HEK293 (cell line): ENCODE data around the gene TBL1Y.

Source experiments
- CTCF ChIA-PET: fragments of 350-600 bp; formaldehyde crosslinking; extraction: SDS; loops from one replicate; lab custom pipeline; 2021; ENCODE audit warnings: antibody characterized with exemption; lab: Yijun Ruan, JAX
- POLR2A ChIA-PET: fragments of 300-600 bp; formaldehyde crosslinking; extraction: SDS; loops from one replicate; lab custom pipeline; 2020; ENCODE audit warnings: antibody characterized with exemption, inconsistent platforms; lab: Yijun Ruan, JAX
- H3K27ac ChIP-seq: fragments of 200-500 bp; sonication (Bioruptor generic); 2 replicates; pipeline ENCODE4 v1.5.1; 2014; ENCODE audit warnings: low read depth, low read length, control low read depth, inconsistent platforms; ENCODE audit errors: extremely low read depth
- H3K36me3 ChIP-seq, 2 experiments: fragments of 200-500 bp in 1 of 2; sonication (Bioruptor generic) in 1 of 2; 1 replicate in 1 of 2; 2 replicates in 1 of 2; pipeline ENCODE4 v1.5.1; 2014 to 2017; ENCODE audit warnings: inconsistent platforms in 2 of 2, low read length in 2 of 2; ENCODE audit not compliant: control insufficient read depth in 2 of 2, insufficient read depth in 1 of 2
- H3K4me1 ChIP-seq: fragments of 200-500 bp; sonication (Bioruptor generic); 2 replicates; pipeline ENCODE4 v1.5.1; 2014; ENCODE audit warnings: mild to moderate bottlenecking, low read length, inconsistent platforms; ENCODE audit not compliant: control insufficient read depth, insufficient read depth
- H3K4me3 ChIP-seq: 2 replicates; pipeline ENCODE4 v1.5.1; 2011; ENCODE audit warnings: low read depth, mild to moderate bottlenecking, control low read depth, low read length, moderate library complexity
- H3K9me3 ChIP-seq: fragments of 200-500 bp; sonication (Bioruptor generic); 2 replicates; pipeline ENCODE4 v1.5.1; 2014; ENCODE audit warnings: low read depth, low read length, inconsistent platforms; ENCODE audit not compliant: control insufficient read depth, insufficient read depth
- GLIS1 ChIP-seq: fragments of 450-650 bp; formaldehyde crosslinking; IDR thresholded peaks from 2 replicates; pipeline ENCODE4 v1.5.1; 2016; ENCODE audit warnings: missing biosample characterization, missing genetic modification characterization
- IKZF3 ChIP-seq: fragments of 450-650 bp; IDR thresholded peaks from 2 replicates; pipeline ENCODE4 v1.5.0; 2018; ENCODE audit warnings: missing biosample characterization, mild to moderate bottlenecking, missing genetic modification characterization, moderate library complexity
- KLF8 ChIP-seq: fragments of 450-650 bp; formaldehyde crosslinking; IDR thresholded peaks from 2 replicates; pipeline ENCODE4 v1.5.1; 2016; ENCODE audit warnings: missing biosample characterization, missing genetic modification characterization
- RBAK ChIP-seq: fragments of 450-650 bp; formaldehyde crosslinking; IDR thresholded peaks from 2 replicates; pipeline ENCODE4 v1.5.1; 2016; ENCODE audit warnings: missing biosample characterization, missing genetic modification characterization
- TCF7L2 ChIP-seq: IDR thresholded peaks from 2 replicates; pipeline ENCODE4 v1.6.1; 2011; ENCODE audit warnings: low read depth, mild to moderate bottlenecking, inconsistent platforms, low read length, moderate library complexity, borderline replicate concordance
- ZBTB1 ChIP-seq: fragments of 450-650 bp; formaldehyde crosslinking; IDR thresholded peaks from 2 replicates; pipeline ENCODE4 v1.5.1; 2016; ENCODE audit warnings: missing biosample characterization, missing genetic modification characterization
- ZBTB8A ChIP-seq: fragments of 450-650 bp; formaldehyde crosslinking; IDR thresholded peaks from 2 replicates; pipeline ENCODE4 v1.5.1; 2016; ENCODE audit warnings: missing biosample characterization, missing genetic modification characterization
- ZFHX2 ChIP-seq: fragments of 450-650 bp; formaldehyde crosslinking; conservative IDR thresholded peaks from 2 replicates; pipeline ENCODE4 v1.5.1; 2016; ENCODE audit warnings: missing biosample characterization, missing genetic modification characterization
- ZNF114 ChIP-seq: fragments of 450-650 bp; formaldehyde crosslinking; IDR thresholded peaks from 2 replicates; pipeline ENCODE4 v1.5.0; 2017; ENCODE audit warnings: missing biosample characterization, missing genetic modification characterization
- ZNF138 ChIP-seq: fragments of 450-650 bp; formaldehyde crosslinking; IDR thresholded peaks from 2 replicates; pipeline ENCODE4 v1.5.1; 2016; ENCODE audit warnings: missing biosample characterization, missing genetic modification characterization, borderline replicate concordance
- ZNF19 ChIP-seq: fragments of 450-650 bp; formaldehyde crosslinking; IDR thresholded peaks from 2 replicates; pipeline ENCODE4; 2016; ENCODE audit warnings: missing biosample characterization, missing genetic modification characterization, low read depth
- ZNF23 ChIP-seq: fragments of 450-650 bp; formaldehyde crosslinking; IDR thresholded peaks from 2 replicates; pipeline ENCODE4 v1.5.1; 2016; ENCODE audit warnings: missing biosample characterization, missing genetic modification characterization, borderline replicate concordance
- ZNF350 ChIP-seq: fragments of 450-650 bp; formaldehyde crosslinking; IDR thresholded peaks from 2 replicates; pipeline ENCODE4 v1.5.0; 2017; ENCODE audit warnings: missing biosample characterization, mild to moderate bottlenecking, missing genetic modification characterization
- ZNF501 ChIP-seq: fragments of 450-650 bp; formaldehyde crosslinking; IDR thresholded peaks from 2 replicates; pipeline ENCODE4 v1.5.1; 2016; ENCODE audit warnings: missing biosample characterization, missing genetic modification characterization
- ZNF518A ChIP-seq: fragments of 450-650 bp; formaldehyde crosslinking; conservative IDR thresholded peaks from 2 replicates; pipeline ENCODE4 v1.5.1; 2016; ENCODE audit warnings: low read depth, missing biosample characterization, missing genetic modification characterization
- ZNF521 ChIP-seq: fragments of 450-650 bp; formaldehyde crosslinking; IDR thresholded peaks from 2 replicates; pipeline ENCODE4 v1.5.1; 2017; ENCODE audit warnings: missing biosample characterization, mild to moderate bottlenecking, missing genetic modification characterization
- ZNF561 ChIP-seq: fragments of 450-650 bp; IDR thresholded peaks from 2 replicates; pipeline ENCODE4 v1.5.1; 2018; ENCODE audit warnings: missing biosample characterization, missing genetic modification characterization, borderline replicate concordance
- ZNF585B ChIP-seq: fragments of 450-650 bp; formaldehyde crosslinking; IDR thresholded peaks from 2 replicates; pipeline ENCODE4 v1.5.1; 2016; ENCODE audit warnings: missing biosample characterization, missing genetic modification characterization
- ZNF707 ChIP-seq: fragments of 450-650 bp; formaldehyde crosslinking; IDR thresholded peaks from 2 replicates; pipeline ENCODE4 v1.5.1; 2016; ENCODE audit warnings: missing biosample characterization, missing genetic modification characterization
- ZNF768 ChIP-seq: fragments of 450-650 bp; formaldehyde crosslinking; IDR thresholded peaks from 2 replicates; pipeline ENCODE4 v1.5.1; 2018; ENCODE audit warnings: missing biosample characterization, mild to moderate bottlenecking, missing genetic modification characterization
- ZNF830 ChIP-seq: fragments of 450-650 bp; IDR thresholded peaks from 2 replicates; pipeline ENCODE4 v1.5.0; 2018; ENCODE audit warnings: missing biosample characterization, missing genetic modification characterization, low read depth, mild to moderate bottlenecking, moderate library complexity
- ZXDB ChIP-seq: fragments of 450-650 bp; formaldehyde crosslinking; IDR thresholded peaks from 2 replicates; pipeline ENCODE4 v1.5.1; 2016; ENCODE audit warnings: missing biosample characterization, missing genetic modification characterization
- TF ChIP-seq, protein P1 (sequence below): sonication (generic); formaldehyde crosslinking; IDR thresholded peaks from 2 replicates; pipeline ENCODE4 v1.8.1; 2022; ENCODE audit warnings: mild to moderate bottlenecking, moderate library complexity, missing genetic modification reagents

TBL1Y gene

GRCh38 chrY:7097021-7097420, 186.5 kb downstream of the TBL1Y start (continued):
- no peak for TF ChIP-seq ZNF768 (tag by site-specific recombination)
- TF ChIP-seq ZNF501 (tag by site-specific recombination), result no peak
- TF ChIP-seq RBAK (tag by site-specific recombination), result no peak
- TF ChIP-seq KLF8, result no peak
- TF ChIP-seq ZFHX2, result no peak
- TF ChIP-seq GLIS1 (tag by site-specific recombination), result no peak

DNA sequence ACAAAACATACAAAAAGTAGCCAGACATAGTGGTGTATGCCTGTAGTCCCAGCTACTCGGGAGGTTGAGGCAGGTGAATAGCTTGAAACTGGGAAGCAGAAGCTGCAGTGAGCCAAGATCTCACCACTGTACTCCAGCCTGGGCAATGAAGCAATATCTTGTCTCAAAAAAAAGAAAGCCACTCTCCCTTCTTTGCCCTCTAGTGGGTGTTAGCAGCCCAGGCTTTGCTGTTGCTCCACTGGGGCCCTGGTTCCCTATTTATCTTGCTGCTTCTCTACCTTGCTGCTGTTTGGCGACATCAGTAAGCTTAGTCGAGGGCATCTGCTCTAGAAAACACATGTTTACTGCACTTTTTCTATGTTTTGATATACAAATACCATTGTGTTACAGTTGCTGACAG, 189.2 kb downstream of the TBL1Y start:
- no peak for TF ChIP-seq ZNF561
- no peak for TF ChIP-seq ZNF830 (tag by site-specific recombination)
- TF ChIP-seq TCF7L2, result no peak
- no peak for TF ChIP-seq ZNF114 (tag by site-specific recombination)
- TF ChIP-seq ZBTB8A (tag by site-specific recombination), result no peak
- no peak for TF ChIP-seq ZNF138 (tag by site-specific recombination)
- TF ChIP-seq ZNF19 (tag by site-specific recombination), result no peak
- no peak for TF ChIP-seq IKZF3 (tag by site-specific recombination)
- no peak for TF ChIP-seq ZXDB (tag by site-specific recombination)
- TF ChIP-seq ZNF585B (tag by site-specific recombination), result no peak
- TF ChIP-seq ZNF707, result no peak
- TF ChIP-seq ZNF521, result no peak
- TF ChIP-seq ZNF518A (tag by site-specific recombination), result no peak
- TF ChIP-seq ZNF350, result no peak
- TF ChIP-seq, all 188 proteins: peak for 0
- ChIA-PET POLR2A (no interaction called here), CTCF (no interaction called here)

DNA sequence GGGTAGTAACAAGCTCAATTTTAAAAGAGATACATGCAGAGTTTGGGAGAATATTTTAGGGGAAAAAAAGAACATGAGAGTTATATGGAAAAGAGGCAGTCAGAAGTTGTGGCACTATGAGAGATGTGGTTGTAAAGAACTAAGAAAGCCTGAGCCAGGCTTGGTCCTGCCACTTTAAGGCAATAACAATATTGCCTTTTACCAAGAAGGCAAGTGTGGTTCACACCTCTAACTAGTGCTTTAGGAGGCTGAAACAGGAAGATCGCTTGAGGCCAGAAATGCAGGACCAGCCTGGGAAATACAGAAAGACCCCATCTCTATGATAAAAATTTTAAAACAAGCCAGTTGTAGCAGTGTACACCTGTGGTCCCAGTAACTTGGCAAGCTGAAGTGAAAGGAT, 192.2 kb downstream of the TBL1Y start:
- ChIA-PET POLR2A (no interaction called here), CTCF (no interaction called here)
- Histone ChIP-seq H3K27ac (no peak overlapping the region), H3K4me1 (no peaks in the 10 kb centered on the region), H3K4me3 (no peak overlapping the region), H3K9me3 (no peaks in the 10 kb centered on the region), H3K36me3 (no peaks in the 10 kb centered on the region)
- no peak for TF ChIP-seq ZNF23 (tag by site-specific recombination)
- TF ChIP-seq, protein P1, sequence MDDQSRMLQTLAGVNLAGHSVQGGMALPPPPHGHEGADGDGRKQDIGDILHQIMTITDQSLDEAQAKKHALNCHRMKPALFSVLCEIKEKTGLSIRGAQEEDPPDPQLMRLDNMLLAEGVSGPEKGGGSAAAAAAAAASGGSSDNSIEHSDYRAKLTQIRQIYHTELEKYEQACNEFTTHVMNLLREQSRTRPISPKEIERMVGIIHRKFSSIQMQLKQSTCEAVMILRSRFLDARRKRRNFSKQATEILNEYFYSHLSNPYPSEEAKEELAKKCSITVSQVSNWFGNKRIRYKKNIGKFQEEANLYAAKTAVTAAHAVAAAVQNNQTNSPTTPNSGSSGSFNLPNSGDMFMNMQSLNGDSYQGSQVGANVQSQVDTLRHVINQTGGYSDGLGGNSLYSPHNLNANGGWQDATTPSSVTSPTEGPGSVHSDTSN, result no peak
- no peak for TF ChIP-seq ZBTB1 (tag by site-specific recombination)

More for the DNA sequence above, 189.2 kb downstream of the TBL1Y start:
- H3K4me1 ChIP-seq, result no peaks in the 10 kb centered on the region
- no peaks in the 10 kb centered on the region for H3K9me3 ChIP-seq
- no peaks in the 10 kb centered on the region for H3K36me3 ChIP-seq
- no peak overlapping the region for H3K27ac ChIP-seq
- H3K4me3 ChIP-seq, result no peak overlapping the region
